ENCODE measurements around the gene TXNDC12.
"Not testable (repeated sequence)": the region's sequence is repeated elsewhere in the genome, so short reads cannot be mapped to it uniquely, and the experiment has no call there.

The TXNDC12 gene

GRCh38 chr1:52049337-52049736, 5.7 kb downstream of the TXNDC12 start:
- DNase-seq (ENCODE audit: low read depth, low spot score) = not testable (repeated sequence)

GRCh38 chr1:52045666-52046195, 9.3 kb downstream of the TXNDC12 start:
- DNase-seq (ENCODE audit: low read depth, low spot score) = not testable (repeated sequence)

GRCh38 chr1:52045236-52045635, 9.8 kb downstream of the TXNDC12 start:
- DNase-seq (ENCODE audit: low read depth, low spot score) = no peak

- DNase-seq (ENCODE audit: low read depth, low spot score) = no peak
Observed at GRCh38 chr1:52041551-52042185, 13.3 kb downstream of the TXNDC12 start.

- DNase-seq (ENCODE audit: low read depth, low spot score) = no peak
Observed at GRCh38 chr1:52037909-52038308, 17.1 kb downstream of the TXNDC12 start.

GRCh38 chr1:52037402-52037814, 17.6 kb downstream of the TXNDC12 start:
- no peak for DNase-seq (ENCODE audit: low read depth, low spot score)

GRCh38 chr1:52034050-52034384, 21.0 kb downstream of the TXNDC12 start:
- no peak for DNase-seq (ENCODE audit: low read depth, low spot score)

- DNase-seq (ENCODE audit: low read depth, low spot score) = peak; percentile 90
Observed at GRCh38 chr1:52033190-52034049, 21.6 kb downstream of the TXNDC12 start, which contains the start of gene KTI12. TSS of gene KTI12 (minus strand) at chr1:52033810. CDS start at chr1:52033761, 49 bp downstream.

GRCh38 chr1:52032785-52033131, 22.2 kb downstream of the TXNDC12 start:
- DNase-seq (ENCODE audit: low read depth, low spot score) = peak; percentile 80

GRCh38 chr1:52032124-52032784, 22.7 kb downstream of the TXNDC12 start:
- DNase-seq (ENCODE audit: low read depth, low spot score) = no peak

GRCh38 chr1:52028839-52029238, 26.2 kb downstream of the TXNDC12 start:
- DNase-seq (ENCODE audit: low read depth, low spot score) = not testable (repeated sequence)

GRCh38 chr1:52028328-52028727, 26.7 kb downstream of the TXNDC12 start:
- DNase-seq (ENCODE audit: low read depth, low spot score) = no peak

- no peak for DNase-seq (ENCODE audit: low read depth, low spot score)
Observed at GRCh38 chr1:52026278-52026677, 28.7 kb downstream of the TXNDC12 start.

- no peak for DNase-seq (ENCODE audit: low read depth, low spot score)
Observed at GRCh38 chr1:52022133-52022532, 32.9 kb downstream of the TXNDC12 start.

GRCh38 chr1:52008071-52008809, 46.8 kb downstream of the TXNDC12 start:
- DNase-seq (ENCODE audit: low read depth, low spot score) = no peak

GRCh38 chr1:52007215-52008002, 47.6 kb downstream of the TXNDC12 start:
- DNase-seq (ENCODE audit: low read depth, low spot score) = peak; percentile 49

- not testable (repeated sequence) for DNase-seq (ENCODE audit: low read depth, low spot score)
Observed at GRCh38 chr1:52006081-52006553, 48.9 kb downstream of the TXNDC12 start.

GRCh38 chr1:52005548-52005947, 49.4 kb downstream of the TXNDC12 start:
- DNase-seq (ENCODE audit: low read depth, low spot score) = peak; percentile 58

GRCh38 chr1:52003877-52004276, 51.1 kb downstream of the TXNDC12 start:
- no peak for DNase-seq (ENCODE audit: low read depth, low spot score)

Measured in ELF-1 (cell line).